ENCODE results near the gene FAM107B. TPM values are rescaled to one million over a fixed set of nuclear protein-coding genes. Genes with fewer than 3 reads are reported as not detected.

The FAM107B gene
- total RNA-seq, 4 donors from 2014 or later, result 7.3 to 15.6 (median 13.3) TPM

DNA sequence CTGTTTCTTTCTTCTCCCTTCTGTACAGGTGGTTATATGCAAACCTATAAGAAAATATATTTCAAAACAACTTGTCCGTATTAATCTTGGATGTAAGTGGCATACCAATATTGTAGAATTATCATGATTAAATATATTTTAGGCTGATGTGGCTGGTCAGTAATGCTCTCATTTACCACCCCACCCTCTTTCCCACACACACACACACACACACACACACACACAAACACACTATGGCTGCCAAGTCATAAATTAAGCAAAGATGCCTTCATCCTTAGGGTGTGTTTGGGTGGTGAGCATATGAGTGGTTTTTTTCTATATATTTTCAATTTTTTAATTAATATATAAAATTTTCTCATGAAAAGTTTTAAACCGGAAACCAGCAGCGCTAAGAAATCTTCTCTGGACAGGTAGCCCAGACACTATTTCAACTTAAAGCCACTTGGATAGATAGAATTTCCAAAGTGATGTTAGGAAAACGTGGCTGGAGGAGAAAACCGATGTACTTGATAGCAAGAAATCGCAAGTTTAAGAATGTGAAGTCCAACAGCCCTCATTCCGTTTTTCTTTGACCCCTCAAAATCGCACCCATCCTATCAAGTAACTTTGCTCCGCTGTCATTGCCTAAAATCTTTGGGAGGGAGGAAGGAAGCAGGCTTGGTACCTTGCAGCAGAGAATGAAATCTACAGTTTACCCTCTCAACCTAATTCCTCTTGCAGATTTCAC, 171.7 kb downstream of the FAM107B start:
- Histone ChIP-seq H3K27ac (peak overlapping the region in 3 of 4 donors; percentile 76 to 83 (median 82)), H3K27me3 (no peaks in the 10 kb centered on the region), H3K36me3 (peaks cover 0 to 9% of the 10 kb centered on the region in 2 donors), H3K4me1 (peaks cover 0 to 34% (median 4%) of the 10 kb centered on the region in 3 donors), H3K9me3 (no peaks in the 10 kb centered on the region), H3K4me3 (peak overlapping the region; percentile 51 to 70)
- ATAC-seq, result no peak
- WGBS, 2 donors (ENCODE audit: low coverage in 1 of 2), result 29 to 58% methylated on average over 9 of the region's 9 CpGs
- TF ChIP-seq POLR2AphosphoS5 (IDR thresholded peaks at IDR 0.05) (no peak), POLR2A (IDR thresholded peaks at IDR 0.05) (no peak), EP300 (IDR thresholded peaks at IDR 0.05) (no peak)
- TF ChIP-seq, protein P1, sequence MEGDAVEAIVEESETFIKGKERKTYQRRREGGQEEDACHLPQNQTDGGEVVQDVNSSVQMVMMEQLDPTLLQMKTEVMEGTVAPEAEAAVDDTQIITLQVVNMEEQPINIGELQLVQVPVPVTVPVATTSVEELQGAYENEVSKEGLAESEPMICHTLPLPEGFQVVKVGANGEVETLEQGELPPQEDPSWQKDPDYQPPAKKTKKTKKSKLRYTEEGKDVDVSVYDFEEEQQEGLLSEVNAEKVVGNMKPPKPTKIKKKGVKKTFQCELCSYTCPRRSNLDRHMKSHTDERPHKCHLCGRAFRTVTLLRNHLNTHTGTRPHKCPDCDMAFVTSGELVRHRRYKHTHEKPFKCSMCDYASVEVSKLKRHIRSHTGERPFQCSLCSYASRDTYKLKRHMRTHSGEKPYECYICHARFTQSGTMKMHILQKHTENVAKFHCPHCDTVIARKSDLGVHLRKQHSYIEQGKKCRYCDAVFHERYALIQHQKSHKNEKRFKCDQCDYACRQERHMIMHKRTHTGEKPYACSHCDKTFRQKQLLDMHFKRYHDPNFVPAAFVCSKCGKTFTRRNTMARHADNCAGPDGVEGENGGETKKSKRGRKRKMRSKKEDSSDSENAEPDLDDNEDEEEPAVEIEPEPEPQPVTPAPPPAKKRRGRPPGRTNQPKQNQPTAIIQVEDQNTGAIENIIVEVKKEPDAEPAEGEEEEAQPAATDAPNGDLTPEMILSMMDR (IDR thresholded peaks at IDR 0.05), result no peak

DNA sequence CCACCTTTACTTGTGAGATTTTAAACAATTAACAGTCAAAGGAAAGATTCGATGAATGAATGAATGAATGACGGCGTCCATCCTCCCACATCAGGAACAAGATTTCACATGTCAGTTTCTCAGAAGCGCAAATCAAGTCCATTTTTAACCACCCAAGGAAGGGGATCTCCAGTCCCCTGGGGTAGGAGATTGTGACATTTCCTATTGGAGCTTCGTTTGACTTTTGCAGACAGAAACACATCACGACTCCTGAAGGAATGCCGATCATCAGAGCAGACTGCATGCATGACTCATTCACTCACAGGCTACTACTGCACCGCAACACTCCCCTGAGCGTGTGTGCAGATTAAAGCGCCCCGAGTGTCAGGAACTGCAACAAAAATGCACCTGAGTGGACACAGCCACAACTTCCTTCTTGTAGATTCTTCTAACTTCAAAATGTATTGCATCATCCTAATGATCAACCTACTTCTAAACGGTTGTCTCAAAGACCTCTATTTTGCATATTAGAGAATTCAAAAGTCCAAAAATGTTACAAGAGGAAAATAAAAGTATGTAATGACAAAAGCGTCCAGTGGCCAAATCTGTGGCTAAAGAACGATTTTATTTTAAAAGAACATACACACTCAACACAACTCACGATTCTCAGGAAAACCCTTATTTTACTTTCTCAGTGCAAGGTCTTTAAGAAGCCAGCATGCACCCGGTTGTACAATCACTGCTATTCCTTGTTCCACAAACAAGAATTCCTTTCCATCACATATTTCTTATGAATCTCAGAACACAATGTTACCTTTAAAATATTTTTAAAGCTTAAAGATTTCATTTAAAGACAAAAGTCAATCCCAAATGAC, 172.6 kb downstream of the FAM107B start:
- 65 to 76% methylated on average over 16 of the region's 16 CpGs for WGBS, 2 donors (ENCODE audit: low coverage in 1 of 2)
- Histone ChIP-seq H3K4me3 (no peak overlapping the region), H3K4me1 (peaks cover 0 to 34% (median 4%) of the 10 kb centered on the region in 3 donors), H3K27ac (no peak overlapping the region), H3K36me3 (peaks cover 0 to 10% of the 10 kb centered on the region in 2 donors), H3K27me3 (no peaks in the 10 kb centered on the region), H3K9me3 (no peaks in the 10 kb centered on the region)
- TF ChIP-seq EP300 (IDR thresholded peaks at IDR 0.05) (no peak), POLR2A (IDR thresholded peaks at IDR 0.05) (no peak), POLR2AphosphoS5 (IDR thresholded peaks at IDR 0.05) (no peak)
- TF ChIP-seq, protein P1 (IDR thresholded peaks at IDR 0.05), result no peak
- no peak for ATAC-seq

DNA sequence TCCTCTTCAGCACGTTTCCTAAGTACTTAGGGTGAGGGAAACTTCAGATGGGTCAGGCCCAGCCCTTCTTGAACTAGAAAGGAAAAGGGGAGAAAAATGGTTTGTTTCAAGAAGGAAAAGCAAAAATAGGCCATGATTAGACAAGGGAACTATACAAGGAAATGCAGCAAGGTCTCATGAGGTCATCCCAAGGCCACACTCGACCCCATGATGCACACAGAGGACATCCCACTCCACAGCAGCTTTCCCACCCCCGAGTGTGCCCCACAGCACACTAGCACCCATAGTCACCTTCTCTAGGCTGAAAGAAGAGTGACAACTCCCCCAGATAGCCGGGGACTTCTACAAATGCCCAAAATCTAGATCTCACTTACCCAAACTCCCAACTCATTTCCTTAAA, 173.4 kb downstream of the FAM107B start:
- Histone ChIP-seq H3K9me3 (no peaks in the 10 kb centered on the region), H3K4me1 (peaks cover 0 to 34% (median 4%) of the 10 kb centered on the region in 3 donors), H3K36me3 (peaks cover 0 to 10% of the 10 kb centered on the region in 2 donors), H3K27ac (no peak overlapping the region), H3K4me3 (no peak overlapping the region), H3K27me3 (no peaks in the 10 kb centered on the region)
- ATAC-seq, result no peak
- 83 to 100% methylated on average over 3 of the region's 4 CpGs for WGBS, 2 donors (ENCODE audit: low coverage in 1 of 2)
- no peak for TF ChIP-seq EP300 (IDR thresholded peaks at IDR 0.05)
- TF ChIP-seq POLR2A (IDR thresholded peaks at IDR 0.05), result no peak
- TF ChIP-seq POLR2AphosphoS5 (IDR thresholded peaks at IDR 0.05), result no peak
- TF ChIP-seq, protein P1 (IDR thresholded peaks at IDR 0.05), result no peak

DNA sequence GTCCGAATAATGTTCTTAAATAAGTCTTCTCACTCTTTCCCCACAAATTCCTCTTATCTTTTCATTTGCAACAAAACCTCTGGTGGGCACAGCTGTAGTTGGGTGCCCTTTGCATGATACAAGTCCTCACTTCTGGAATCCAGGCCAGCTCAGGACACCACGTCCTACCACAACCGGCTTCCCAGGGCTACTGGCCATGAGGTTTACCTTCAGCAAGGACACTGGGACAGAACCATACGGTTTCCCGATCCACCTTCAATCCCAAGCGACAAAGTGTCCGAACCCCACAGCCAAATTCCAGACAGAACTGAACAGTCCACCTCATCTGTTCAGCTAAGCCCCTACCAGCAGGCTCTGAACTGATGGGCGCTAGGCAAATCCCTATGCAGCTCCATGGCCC, 174.6 kb downstream of the FAM107B start:
- 100% methylated on average over 2 of the region's 8 CpGs; no CpG with 5 or more reads in 1 of the 2 donors for WGBS, 2 donors (ENCODE audit: low coverage in 1 of 2)
- Histone ChIP-seq H3K27me3 (no peaks in the 10 kb centered on the region), H3K4me3 (no peak overlapping the region), H3K27ac (no peak overlapping the region), H3K36me3 (peaks cover 0 to 10% of the 10 kb centered on the region in 2 donors), H3K4me1 (peaks cover 0 to 28% (median 3%) of the 10 kb centered on the region in 3 donors), H3K9me3 (no peaks in the 10 kb centered on the region)
- TF ChIP-seq EP300 (IDR thresholded peaks at IDR 0.05) (no peak), POLR2AphosphoS5 (IDR thresholded peaks at IDR 0.05) (no peak), POLR2A (IDR thresholded peaks at IDR 0.05) (no peak)
- TF ChIP-seq, protein P1 (IDR thresholded peaks at IDR 0.05), result no peak
- ATAC-seq, result no peak

Data from gastroesophageal sphincter (tissue), 4 donors.